K562 (cell line): ENCODE results near the gene EBF4. TPM values are rescaled to one million over a fixed set of nuclear protein-coding genes. Genes with fewer than 3 reads are reported as not detected.

Source experiments
- ATAC-seq: fragments of 200-7000 bp; cut with Tn5 transposase; 3 replicates; pipeline ENCODE4 v1.9.1; 2020; ENCODE audit warnings: moderate library complexity
- BruUV-seq: library from RNA; stranded (reverse); fragments of 400-500 nt; replicated peaks from 2 replicates; lab custom pipeline; 2021; lab: Mats Ljungman, UMichigan
- CTCF ChIA-PET: fragments of 300-600 bp; formaldehyde crosslinking; extraction: SDS; loops from one replicate; lab custom pipeline; 2021; ENCODE audit warnings: low intra/inter-chr PET ratio; lab: Yijun Ruan, JAX
- POLR2A ChIA-PET: fragments of 300-600, 350-650 bp; sonication (Branson Sonifier 250); formaldehyde crosslinking; extraction: SDS; loops from one replicate; lab custom pipeline; 2021; ENCODE audit warnings: antibody characterized with exemption, inconsistent platforms; lab: Yijun Ruan, JAX
- DNase-seq, 4 experiments: peaks; one replicate each; pipeline versions ENCODE4 v3.0.0 to v3.0.0-alpha.2; 2011 to 2018; ENCODE audit warnings: low spot score in 3 of 4, mixed read lengths in 3 of 4; ENCODE audit errors: extremely low read depth in 1 of 4
- FAIRE-seq: peaks from 2 replicates; lab custom pipeline; 2011; peaks lifted over from hg19 to GRCh38; lab: Jason Lieb, UNC
- H2AFZ ChIP-seq: 2 replicates; pipeline ENCODE4 v1.6.0; 2011; ENCODE audit warnings: low read depth, low read length, control low read depth, inconsistent platforms
- H3K27ac ChIP-seq: fragments of 200-600 bp; 3 replicates; pipeline ENCODE4 v1.8.0; 2011; ENCODE audit warnings: low read depth, mild to moderate bottlenecking, control low read depth, inconsistent platforms, low read length, moderate library complexity, mixed read lengths; ENCODE audit errors: extremely low read depth
- H3K27me3 ChIP-seq, 2 experiments: fragments of 300-600 bp in 1 of 2; 2 replicates in 1 of 2; 3 replicates in 1 of 2; pipeline versions ENCODE4 v1.6.0 to v1.8.0; 2011; ENCODE audit warnings: inconsistent platforms in 2 of 2, low read length in 2 of 2, mild to moderate bottlenecking in 1 of 2, mixed read lengths in 1 of 2, moderate library complexity in 1 of 2; ENCODE audit not compliant: control insufficient read depth in 2 of 2, insufficient read depth in 2 of 2
- H3K36me3 ChIP-seq: fragments of 300-600 bp; 3 replicates; pipeline ENCODE4 v1.8.0; 2011; ENCODE audit warnings: mild to moderate bottlenecking, low read length, inconsistent platforms; ENCODE audit not compliant: control insufficient read depth, insufficient read depth
- H3K4me1 ChIP-seq, 2 experiments: fragments of 200-600 bp in 1 of 2; replicated peaks in 1 of 2; 2 replicates in 1 of 2; 3 replicates in 1 of 2; pipeline versions ENCODE4 v1.5.1 to v1.8.0; 2011; ENCODE audit warnings: inconsistent platforms in 2 of 2, low read length in 2 of 2, mild to moderate bottlenecking in 1 of 2, mixed read lengths in 1 of 2, moderate library complexity in 1 of 2; ENCODE audit not compliant: control insufficient read depth in 2 of 2, insufficient read depth in 2 of 2
- H3K4me2 ChIP-seq: 2 replicates; pipeline ENCODE4 v1.6.1; 2011; ENCODE audit warnings: low read length, control low read depth, inconsistent platforms, mixed read lengths; ENCODE audit not compliant: insufficient read depth
- H3K4me3 ChIP-seq: fragments of 200-600 bp; sonication (generic), shearing (Covaris generic); 2 replicates; pipeline ENCODE4 v1.5.1; 2016; ENCODE audit warnings: control low read depth, inconsistent platforms
- H3K79me2 ChIP-seq: fragments of 200-600 bp; 3 replicates; pipeline ENCODE4 v1.8.0; 2011; ENCODE audit warnings: low read length, inconsistent platforms; ENCODE audit not compliant: control insufficient read depth, insufficient read depth
- H3K9ac ChIP-seq, 2 experiments: 2 replicates each; pipeline versions ENCODE4 v1.6.0 to v1.6.1; 2011; ENCODE audit warnings: low read depth in 2 of 2, low read length in 2 of 2, control low read depth in 1 of 2, inconsistent platforms in 1 of 2, mild to moderate bottlenecking in 1 of 2, mixed read lengths in 1 of 2; ENCODE audit not compliant: insufficient read depth in 1 of 2
- H3K9me1 ChIP-seq: one replicate; pipeline ENCODE4 v1.6.0; 2011; ENCODE audit warnings: inconsistent platforms, mild to moderate bottlenecking, low read length, moderate library complexity; ENCODE audit not compliant: control insufficient read depth, insufficient read depth
- H3K9me3 ChIP-seq: replicated peaks from 2 replicates; pipeline ENCODE4 v1.5.1; 2011; ENCODE audit warnings: low read depth, low read length, inconsistent platforms; ENCODE audit not compliant: control insufficient read depth, insufficient read depth
- H4K20me1 ChIP-seq: replicated peaks from 2 replicates; pipeline ENCODE4 v1.6.1; 2011; ENCODE audit warnings: low read length, inconsistent platforms, mixed read lengths; ENCODE audit not compliant: control insufficient read depth, insufficient read depth
- CREM ChIP-seq: IDR thresholded peaks from 2 replicates; pipeline ENCODE4 v1.6.1; 2014; ENCODE audit warnings: antibody characterized with exemption, low read depth
- FOXM1 ChIP-seq, 2 experiments: fragments of 450-650 bp in 1 of 2; sonication (generic) in 1 of 2; formaldehyde crosslinking in 1 of 2; IDR thresholded peaks; 2 replicates each; pipeline versions ENCODE4 v1.6.1 to v1.9.0; 2017 to 2022; ENCODE audit warnings: low read depth in 2 of 2, mild to moderate bottlenecking in 2 of 2, missing genetic modification reagents in 1 of 2, moderate library complexity in 1 of 2
- GTF2E2 ChIP-seq: fragments of 200-800 bp; sonication (Bioruptor generic); IDR thresholded peaks from 2 replicates; pipeline ENCODE4 v1.6.1; 2016; ENCODE audit warnings: missing genetic modification characterization, missing compliant biosample characterization
- HMG20A ChIP-seq: fragments of 450-650 bp; formaldehyde crosslinking; conservative IDR thresholded peaks from 2 replicates; pipeline ENCODE4 v1.4.0; 2020; ENCODE audit warnings: mild to moderate bottlenecking, mixed read lengths
- IFI16 ChIP-seq: fragments of 250-450 bp; sonication (Bioruptor Pico); IDR thresholded peaks from 2 replicates; pipeline ENCODE4 v2.1.2; 2022; ENCODE audit warnings: mild to moderate bottlenecking, inconsistent platforms
- MIER1 ChIP-seq: fragments of 450-650 bp; IDR thresholded peaks from 2 replicates; pipeline ENCODE4 v1.6.1; 2016; ENCODE audit warnings: antibody characterized with exemption, mild to moderate bottlenecking, low read depth
- MYNN ChIP-seq, 2 experiments: sonication (generic); formaldehyde crosslinking in 1 of 2; IDR thresholded peaks; 2 replicates each; pipeline versions ENCODE4 v1.5.0 to v1.6.1; 2016 to 2020; ENCODE audit warnings: antibody characterized with exemption in 1 of 2, missing genetic modification reagents in 1 of 2
- PKNOX1 ChIP-seq: fragments of 450-650 bp; IDR thresholded peaks from 2 replicates; pipeline ENCODE4 v1.6.1; 2016
- RBM15 ChIP-seq: fragments of 200-400 bp; formaldehyde crosslinking; IDR thresholded peaks from 2 replicates; pipeline ENCODE4 v1.6.1; 2018; ENCODE audit warnings: mild to moderate bottlenecking, low read length, moderate library complexity; ENCODE audit not compliant: insufficient read depth
- TAL1 ChIP-seq: fragments of 450-650 bp; IDR thresholded peaks from 2 replicates; pipeline ENCODE4 v1.6.1; 2016; ENCODE audit warnings: mild to moderate bottlenecking
- TBP ChIP-seq: optimal IDR thresholded peaks from 2 replicates; pipeline ENCODE3; 2011; ENCODE audit warnings: low read depth, low read length, improper control_type of control experiment
- THRAP3 ChIP-seq: fragments of 450-650 bp; IDR thresholded peaks from 2 replicates; pipeline ENCODE4 v1.6.1; 2016; ENCODE audit warnings: mild to moderate bottlenecking, inconsistent platforms, borderline replicate concordance
- TSC22D4 ChIP-seq: fragments of 450-650 bp; IDR thresholded peaks from 2 replicates; pipeline ENCODE4 v1.6.1; 2016; ENCODE audit warnings: missing genetic modification characterization, missing biosample characterization, control low read depth
- ZFPM2 ChIP-seq: fragments of 250-450 bp; sonication (Bioruptor Pico); IDR thresholded peaks from 2 replicates; pipeline ENCODE4 v1.5.1; 2022; ENCODE audit warnings: mild to moderate bottlenecking
- ZNF175 ChIP-seq: fragments of 200-800 bp; sonication (Bioruptor generic); IDR thresholded peaks from 2 replicates; pipeline ENCODE4 v1.6.1; 2016; ENCODE audit warnings: low read depth, mild to moderate bottlenecking, missing genetic modification characterization, missing compliant biosample characterization
- WGBS: fragments of 100-300 bp; shearing (Covaris generic); methylation state at CpG from one replicate; pipeline ENCODE4 v1.1.6; 2016; ENCODE audit warnings: low coverage, mixed read lengths; ENCODE audit not compliant: insufficient coverage; ENCODE audit errors: missing lambda C conversion rate; 5-methylcytosine and 5-hydroxymethylcytosine counted together
- in situ Hi-C: fragments of 300-500 bp; cut with MboI; formaldehyde crosslinking; loops from 4 replicates; pipeline ENCODE4 v1.15.0; 2018; ENCODE audit warnings: inconsistent platforms, mixed read lengths
- intact Hi-C: fragments of 100-400 bp; cut with micrococcal nuclease; formaldehyde crosslinking; loops from 2 replicates; pipeline ENCODE4 v1.14.2; 2022
- polyA plus RNA-seq, 8 experiments: library from polyadenylated mRNA; depleted of rRNA in 4 of 8; stranded (reverse) in 5 of 8; unstranded in 3 of 8; fragments of >200 nt; fragmentation: Nextera tagmentation in 2 of 8; fragmentation: Illumina TruSeq in 1 of 8; extraction: Ambion mirVana in 2 of 8; extraction: Trizol in 1 of 8; gene quantifications; 2 replicates each; pipeline versions ENCODE4 v1.2.1 to v1.2.3, GENCODE V29; 2011 to 2014; ENCODE audit warnings: inconsistent platforms in 1 of 8, missing spikeins in 1 of 8
- total RNA-seq, 7 experiments: library from RNA; depleted of rRNA in 6 of 7; stranded (reverse); fragments of >200 nt in 6 of 7; fragmentation: Illumina TruSeq in 2 of 7; extraction: Trizol in 2 of 7; gene quantifications; 2 replicates each; pipeline versions ENCODE4 v1.2.1 to v1.2.3, GENCODE V29; 2011 to 2021; ENCODE audit warnings: low replicate concordance in 1 of 7
- TF ChIP-seq, protein P1 (sequence below), 2 experiments: IDR thresholded peaks; 2 replicates each; pipeline ENCODE4 v1.6.1; 2012; ENCODE audit warnings: improper control_type of control experiment in 2 of 2, low read depth in 2 of 2, low read length in 2 of 2, borderline replicate concordance in 1 of 2
- TF ChIP-seq, protein P2 (sequence below): fragments of 250-450 bp; sonication (Bioruptor Pico); IDR thresholded peaks from 2 replicates; pipeline ENCODE4 v1.5.1; 2021; ENCODE audit warnings: mild to moderate bottlenecking

EBF4 gene
- total and polyA plus RNA-seq, 9 of the 15 experiments (the other 6 are each of a cell fraction or from before 2014, with no cell fraction given), result 0.09 TPM; not detected in 8

DNA sequence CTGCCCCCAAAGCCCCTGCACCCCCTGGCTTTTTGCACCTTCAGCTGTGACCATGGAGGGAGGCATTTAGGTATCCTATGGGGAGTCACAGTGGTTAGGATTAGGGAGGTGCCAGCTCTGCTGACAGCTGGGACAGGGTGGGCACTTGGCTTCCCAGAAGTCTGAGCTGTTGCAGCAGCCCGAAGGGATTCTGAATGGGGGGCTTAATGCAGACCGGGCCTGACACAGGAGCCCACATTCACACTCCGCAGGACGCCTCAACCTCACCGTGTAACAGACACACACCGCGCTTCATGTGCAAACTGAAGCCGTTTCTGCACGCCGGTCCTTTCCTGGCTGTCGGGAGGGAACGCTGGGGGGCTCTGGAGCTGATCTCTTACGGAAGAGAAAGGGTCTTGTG lies 1.9 kb downstream of the EBF4 start:
- H3K27ac ChIP-seq, result no peak overlapping the region
- POLR2A ChIA-PET, result no interaction called here
- no peaks in the 10 kb centered on the region for H4K20me1 ChIP-seq
- in situ Hi-C loops (no loop called here), intact Hi-C loops (no loop called here)
- H3K4me1 ChIP-seq, result peaks cover 0 to 19% of the 10 kb centered on the region in 2 experiments; a peak in 2 of 5 replicates
- no peaks in the 10 kb centered on the region for H3K36me3 ChIP-seq
- H3K4me3 ChIP-seq, result no peak overlapping the region
- DNase-seq (no peak), ATAC-seq (no peak), FAIRE-seq (no peak)
- H3K9me1 ChIP-seq, result no peaks in the 10 kb centered on the region
- BruUV-seq, result no TSS peak
- H3K9me3 ChIP-seq, result no peaks in the 10 kb centered on the region
- CTCF ChIA-PET, result no interaction called here
- no peak overlapping the region for H3K4me2 ChIP-seq
- H3K27me3 ChIP-seq, result peaks cover 12 to 69% of the 10 kb centered on the region in 2 experiments; a peak in 4 of 5 replicates
- WGBS, result 17% methylated on average over 13 of the region's 13 CpGs
- H3K79me2 ChIP-seq, result no peaks in the 10 kb centered on the region
- H3K9ac ChIP-seq, result no peak overlapping the region
- H2AFZ ChIP-seq, result no peak overlapping the region
- TF ChIP-seq, protein P1, sequence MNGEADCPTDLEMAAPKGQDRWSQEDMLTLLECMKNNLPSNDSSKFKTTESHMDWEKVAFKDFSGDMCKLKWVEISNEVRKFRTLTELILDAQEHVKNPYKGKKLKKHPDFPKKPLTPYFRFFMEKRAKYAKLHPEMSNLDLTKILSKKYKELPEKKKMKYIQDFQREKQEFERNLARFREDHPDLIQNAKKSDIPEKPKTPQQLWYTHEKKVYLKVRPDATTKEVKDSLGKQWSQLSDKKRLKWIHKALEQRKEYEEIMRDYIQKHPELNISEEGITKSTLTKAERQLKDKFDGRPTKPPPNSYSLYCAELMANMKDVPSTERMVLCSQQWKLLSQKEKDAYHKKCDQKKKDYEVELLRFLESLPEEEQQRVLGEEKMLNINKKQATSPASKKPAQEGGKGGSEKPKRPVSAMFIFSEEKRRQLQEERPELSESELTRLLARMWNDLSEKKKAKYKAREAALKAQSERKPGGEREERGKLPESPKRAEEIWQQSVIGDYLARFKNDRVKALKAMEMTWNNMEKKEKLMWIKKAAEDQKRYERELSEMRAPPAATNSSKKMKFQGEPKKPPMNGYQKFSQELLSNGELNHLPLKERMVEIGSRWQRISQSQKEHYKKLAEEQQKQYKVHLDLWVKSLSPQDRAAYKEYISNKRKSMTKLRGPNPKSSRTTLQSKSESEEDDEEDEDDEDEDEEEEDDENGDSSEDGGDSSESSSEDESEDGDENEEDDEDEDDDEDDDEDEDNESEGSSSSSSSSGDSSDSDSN (IDR thresholded peaks at IDR 0.05; ENCODE audit: borderline replicate concordance in 1 of 2, low read depth in 2 of 2, low read length in 2 of 2), result no peak
- TF ChIP-seq, protein P2, sequence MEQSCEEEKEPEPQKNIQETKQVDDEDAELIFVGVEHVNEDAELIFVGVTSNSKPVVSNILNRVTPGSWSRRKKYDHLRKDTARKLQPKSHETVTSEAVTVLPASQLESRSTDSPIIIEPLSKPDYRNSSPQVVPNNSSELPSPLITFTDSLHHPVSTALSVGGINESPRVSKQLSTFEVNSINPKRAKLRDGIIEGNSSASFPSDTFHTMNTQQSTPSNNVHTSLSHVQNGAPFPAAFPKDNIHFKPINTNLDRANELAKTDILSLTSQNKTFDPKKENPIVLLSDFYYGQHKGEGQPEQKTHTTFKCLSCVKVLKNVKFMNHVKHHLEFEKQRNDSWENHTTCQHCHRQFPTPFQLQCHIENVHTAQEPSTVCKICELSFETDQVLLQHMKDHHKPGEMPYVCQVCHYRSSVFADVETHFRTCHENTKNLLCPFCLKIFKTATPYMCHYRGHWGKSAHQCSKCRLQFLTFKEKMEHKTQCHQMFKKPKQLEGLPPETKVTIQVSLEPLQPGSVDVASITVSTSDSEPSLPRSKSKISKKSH, result no peak
- TF ChIP-seq CREM, result no peak
- TF ChIP-seq THRAP3, result no peak
- no peak for TF ChIP-seq IFI16 (CRISPR knock-in tag)
- TF ChIP-seq RBM15, result no peak
- TF ChIP-seq TBP, result no peak
- TF ChIP-seq TAL1, result no peak
- TF ChIP-seq TSC22D4 (tag), result no peak
- TF ChIP-seq ZFPM2 (CRISPR knock-in tag), result no peak
- no peak for TF ChIP-seq HMG20A (CRISPR knock-in tag)
- TF ChIP-seq ZNF175 (CRISPR knock-in tag), result no peak
- TF ChIP-seq MIER1, result no peak
- no peak for TF ChIP-seq GTF2E2 (tag)
- TF ChIP-seq PKNOX1, result no peak
- no peak for TF ChIP-seq FOXM1 (IDR thresholded peaks at IDR 0.05; ENCODE audit: low read depth)
- TF ChIP-seq FOXM1 (CRISPR knock-in tag; IDR thresholded peaks at IDR 0.05; ENCODE audit: low read depth), result no peak
- TF ChIP-seq MYNN (IDR thresholded peaks at IDR 0.05), result no peak
- no peak for TF ChIP-seq MYNN (CRISPR knock-in tag; IDR thresholded peaks at IDR 0.05)
